BLaER1 (cell line): Measurements from ENCODE around the gene TOR4A.
A peak's percentile ranks its signal among the peaks of the same experiment; 100 is the strongest.

Experiments
- H3K27ac ChIP-seq: shearing (Covaris generic); formaldehyde crosslinking; 2 replicates; pipeline ENCODE4 v1.8.1; 2022
- H3K27me3 ChIP-seq: shearing (Covaris generic); formaldehyde crosslinking; 2 replicates; pipeline ENCODE4 v1.8.1; 2022
- H3K36me3 ChIP-seq: shearing (Covaris generic); formaldehyde crosslinking; 2 replicates; pipeline ENCODE4 v1.8.1; 2022
- H3K4me1 ChIP-seq: shearing (Covaris generic); formaldehyde crosslinking; 2 replicates; pipeline ENCODE4 v1.8.1; 2022
- H3K4me2 ChIP-seq: shearing (Covaris generic); formaldehyde crosslinking; 2 replicates; pipeline ENCODE4 v1.8.1; 2022
- H3K4me3 ChIP-seq: shearing (Covaris generic); formaldehyde crosslinking; 2 replicates; pipeline ENCODE4 v1.8.1; 2022
- H3K9ac ChIP-seq: shearing (Covaris generic); formaldehyde crosslinking; 2 replicates; pipeline ENCODE4 v1.8.1; 2022
- H3K9me3 ChIP-seq: shearing (Covaris generic); formaldehyde crosslinking; 2 replicates; pipeline ENCODE4 v1.8.1; 2022
- H4K20me1 ChIP-seq: shearing (Covaris generic); formaldehyde crosslinking; 2 replicates; pipeline ENCODE4 v1.8.1; 2022
- Cebpa-rat ChIP-seq: shearing (Covaris generic); IDR thresholded peaks from 2 replicates; pipeline ENCODE4 v1.8.1; 2022

The TOR4A gene

GRCh38 chr9:137305060-137305797 is 27.7 kb downstream of the TOR4A start:
- Histone ChIP-seq H3K9ac (peak overlapping the region; percentile 69; the same call in 1 of the 2 replicates), H3K4me2 (peak overlapping the region; percentile 99), H3K27ac (peak overlapping the region; percentile 82), H4K20me1 (peaks cover 15% of the 10 kb centered on the region), H3K4me1 (peaks cover 77% of the 10 kb centered on the region), H3K4me3 (peak overlapping the region; percentile 34; the same call in 1 of the 2 replicates), H3K9me3 (no peaks in the 10 kb centered on the region), H3K36me3 (no peaks in the 10 kb centered on the region), H3K27me3 (peaks cover 16% of the 10 kb centered on the region)
- TF ChIP-seq Cebpa-rat: no peak

- peak overlapping the region; percentile 34 for H3K4me3 ChIP-seq
- peaks cover 80% of the 10 kb centered on the region for H3K4me1 ChIP-seq
- H3K9me3 ChIP-seq: no peaks in the 10 kb centered on the region
- no peaks in the 10 kb centered on the region for H3K36me3 ChIP-seq
- H3K4me2 ChIP-seq: peak overlapping the region; percentile 99
- peak overlapping the region; percentile 82 for H3K27ac ChIP-seq
- H3K9ac ChIP-seq: peak overlapping the region; percentile 69
- no peak for TF ChIP-seq Cebpa-rat
- H3K27me3 ChIP-seq: peaks cover 11% of the 10 kb centered on the region
- H4K20me1 ChIP-seq: peaks cover 11% of the 10 kb centered on the region
Observed at GRCh38 chr9:137305798-137306065, 28.2 kb downstream of the TOR4A start.

DNA sequence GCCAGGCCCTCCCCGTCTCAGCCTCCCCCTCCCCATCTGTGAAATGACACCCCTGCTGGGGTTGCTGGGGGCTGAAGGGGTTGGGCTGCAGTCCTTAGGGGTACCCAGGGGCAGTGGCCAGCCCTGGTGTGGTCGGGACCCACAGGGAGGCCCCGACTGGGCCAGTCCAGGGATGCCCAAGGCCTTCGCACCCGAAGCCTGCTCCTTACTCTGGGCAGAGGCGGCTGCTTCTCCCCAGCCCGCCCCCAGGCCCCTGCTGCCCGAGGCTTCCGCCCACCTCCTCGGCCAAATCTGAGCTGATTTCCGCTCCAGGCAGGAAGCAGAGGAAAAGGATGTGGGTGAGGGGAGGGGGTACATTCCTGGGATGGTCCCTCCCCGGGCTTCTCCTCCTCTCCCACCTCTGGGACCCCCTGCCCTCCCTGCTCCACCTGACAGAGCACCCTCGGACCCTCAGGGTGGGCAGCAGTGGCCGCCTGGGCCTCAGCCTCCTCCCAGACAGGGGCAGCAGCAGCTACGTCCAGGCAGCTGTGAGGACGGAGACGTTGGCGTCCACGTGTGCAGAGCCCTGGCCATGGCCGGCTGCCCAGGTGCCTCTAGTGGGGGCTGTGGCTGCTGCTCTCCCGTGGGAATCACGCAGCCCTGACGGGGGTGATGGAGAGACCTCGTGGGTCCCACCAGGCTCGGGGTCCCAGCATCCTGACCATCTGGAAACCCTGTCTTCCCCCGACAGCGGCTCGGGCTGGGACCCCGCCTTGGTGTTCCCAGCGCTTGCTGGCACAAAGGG is 28.7 kb downstream of the TOR4A start:
- Histone ChIP-seq H3K4me3 (peak overlapping the region; percentile 34), H3K27ac (peak overlapping the region; percentile 82), H3K36me3 (no peaks in the 10 kb centered on the region), H3K9me3 (no peaks in the 10 kb centered on the region), H3K4me2 (peak overlapping the region; percentile 99), H3K9ac (peak overlapping the region; percentile 69), H4K20me1 (peaks cover 6% of the 10 kb centered on the region), H3K27me3 (peaks cover 5% of the 10 kb centered on the region), H3K4me1 (peaks cover 80% of the 10 kb centered on the region)
- TF ChIP-seq Cebpa-rat: no peak

DNA sequence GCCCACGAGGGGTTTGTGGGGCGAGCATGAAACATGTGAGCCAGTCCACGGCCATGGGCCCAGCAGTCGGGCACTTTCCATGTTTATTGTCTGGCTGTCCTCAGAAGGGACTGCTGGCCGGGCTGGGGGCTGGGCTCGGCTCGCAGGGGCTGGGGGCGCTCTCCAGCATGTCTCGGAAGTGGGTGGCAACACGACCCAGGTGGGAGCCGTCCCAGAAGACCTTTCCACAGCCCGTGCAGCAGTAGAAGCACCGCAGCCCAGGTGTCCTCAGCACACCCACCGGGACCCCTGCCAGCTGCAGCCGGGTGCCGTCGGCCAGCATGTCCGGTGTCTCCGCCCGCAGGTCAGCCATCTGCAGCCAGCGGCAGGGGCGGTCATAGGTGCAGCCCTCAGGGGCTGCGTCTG is 29.3 kb downstream of the TOR4A start:
- Histone ChIP-seq H3K36me3 (no peaks in the 10 kb centered on the region), H3K9ac (peak overlapping the region; percentile 69), H3K27ac (peak overlapping the region; percentile 82), H3K4me1 (peaks cover 81% of the 10 kb centered on the region), H3K9me3 (no peaks in the 10 kb centered on the region), H4K20me1 (no peaks in the 10 kb centered on the region), H3K27me3 (no peaks in the 10 kb centered on the region), H3K4me2 (peak overlapping the region; percentile 99), H3K4me3 (peak overlapping the region; percentile 34; the same call in 1 of the 2 replicates)
- TF ChIP-seq Cebpa-rat: no peak

DNA sequence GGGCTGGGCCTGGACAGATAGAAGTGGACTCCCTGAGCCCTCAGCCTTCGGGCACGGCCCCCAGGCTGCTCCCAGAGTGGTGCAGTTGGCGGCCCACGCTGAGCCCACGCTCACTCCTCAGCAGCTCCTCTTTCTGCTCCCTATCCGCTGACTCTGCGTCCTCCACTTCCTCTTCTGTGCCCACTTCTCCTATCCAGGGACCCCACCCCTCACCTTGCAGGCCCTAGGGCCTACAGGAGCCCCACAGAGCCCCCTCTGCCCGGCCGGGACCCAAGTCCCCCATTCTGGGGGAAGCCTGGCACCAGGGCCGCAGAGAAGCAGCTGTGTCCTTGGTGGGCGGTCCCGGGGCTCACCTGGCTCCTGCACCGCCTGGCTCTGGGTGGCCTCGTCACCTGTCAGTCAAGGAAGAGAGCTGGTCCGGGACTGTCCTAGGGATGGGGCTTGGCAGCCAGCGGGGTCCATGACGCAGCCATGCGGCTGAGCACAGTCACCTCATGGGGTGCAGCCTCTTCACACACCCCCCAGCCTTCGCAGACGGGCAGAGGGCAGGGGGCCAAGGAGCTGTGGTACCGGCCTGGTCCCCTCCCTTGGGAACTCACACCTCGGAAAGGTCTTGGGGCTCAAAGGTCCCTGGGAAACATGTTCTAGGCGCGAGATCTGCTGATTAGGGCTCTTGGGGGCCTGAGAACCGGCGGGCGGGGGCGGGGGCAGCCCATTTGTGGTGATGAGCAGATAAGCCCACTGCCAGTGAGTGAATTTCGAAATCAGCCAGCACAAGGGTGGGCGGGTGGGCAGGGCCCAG is 29.9 kb downstream of the TOR4A start:
- Histone ChIP-seq H3K9ac (peak overlapping the region; percentile 69; the same call in 1 of the 2 replicates), H3K4me3 (0 out of 2 replicates have a peak overlapping the region, but pooled peaks have one; percentile 34), H3K27ac (peak overlapping the region; percentile 82), H4K20me1 (no peaks in the 10 kb centered on the region), H3K27me3 (no peaks in the 10 kb centered on the region), H3K9me3 (no peaks in the 10 kb centered on the region), H3K4me2 (peak overlapping the region; percentile 99), H3K36me3 (no peaks in the 10 kb centered on the region), H3K4me1 (peaks cover 80% of the 10 kb centered on the region)
- no peak for TF ChIP-seq Cebpa-rat

GRCh38 chr9:137308057-137308619 is 30.6 kb downstream of the TOR4A start:
- H3K27me3 ChIP-seq: no peaks in the 10 kb centered on the region
- H3K4me2 ChIP-seq: peak overlapping the region; percentile 9; the same call in 1 of the 2 replicates
- TF ChIP-seq Cebpa-rat: no peak
- H4K20me1 ChIP-seq: no peaks in the 10 kb centered on the region
- peaks cover 76% of the 10 kb centered on the region for H3K4me1 ChIP-seq
- no peak overlapping the region for H3K4me3 ChIP-seq
- H3K9ac ChIP-seq: no peak overlapping the region
- no peak overlapping the region for H3K27ac ChIP-seq
- H3K9me3 ChIP-seq: no peaks in the 10 kb centered on the region
- no peaks in the 10 kb centered on the region for H3K36me3 ChIP-seq

- no peaks in the 10 kb centered on the region for H3K36me3 ChIP-seq
- H4K20me1 ChIP-seq: no peaks in the 10 kb centered on the region
- no peak overlapping the region for H3K4me2 ChIP-seq
- no peak overlapping the region for H3K27ac ChIP-seq
- no peaks in the 10 kb centered on the region for H3K27me3 ChIP-seq
- no peak overlapping the region for H3K4me3 ChIP-seq
- no peak for TF ChIP-seq Cebpa-rat
- no peak overlapping the region for H3K9ac ChIP-seq
- no peaks in the 10 kb centered on the region for H3K9me3 ChIP-seq
- H3K4me1 ChIP-seq: peaks cover 75% of the 10 kb centered on the region
Observed at GRCh38 chr9:137309368-137310188, 32.1 kb downstream of the TOR4A start.

DNA sequence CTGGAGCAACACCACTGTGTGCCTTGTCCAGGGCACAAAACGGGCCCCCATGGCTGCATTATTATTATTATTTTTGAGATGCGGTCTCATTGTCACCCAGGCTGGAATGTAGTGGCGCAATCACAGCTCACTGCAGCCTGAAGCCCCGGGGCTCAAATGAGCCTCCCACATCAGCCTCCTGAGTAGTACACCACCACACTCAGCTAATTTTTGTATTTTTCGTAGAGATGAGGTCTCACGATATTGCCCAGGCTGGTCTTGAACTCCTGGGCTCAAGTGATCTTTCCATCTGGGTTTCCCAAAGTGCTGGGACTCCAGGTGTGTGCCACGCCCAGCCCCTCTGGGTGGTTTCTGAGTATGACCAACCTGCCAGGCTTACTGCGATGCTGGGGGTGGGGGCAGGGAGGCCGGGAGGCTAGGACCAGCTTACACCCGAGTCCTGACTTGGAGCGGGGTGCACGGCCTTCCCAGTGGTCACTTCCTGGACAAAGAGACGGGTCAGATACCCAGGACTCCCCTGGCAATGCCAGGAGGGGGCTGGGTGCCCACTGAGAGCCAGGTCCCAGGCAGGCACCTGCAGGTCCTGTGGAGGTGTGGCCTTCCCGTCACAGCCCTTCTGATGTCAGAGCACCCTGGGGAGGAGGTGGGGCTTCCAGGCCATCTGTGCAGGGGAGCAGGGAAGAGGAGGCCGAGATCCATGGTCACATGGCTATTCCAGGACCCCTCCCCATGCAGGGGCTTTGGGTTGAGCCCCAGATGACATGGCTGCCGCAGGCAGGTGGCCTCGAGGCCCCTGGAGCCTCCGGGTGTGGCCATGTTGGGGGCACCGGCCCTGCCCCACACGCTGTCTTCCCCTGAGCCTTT is 32.9 kb downstream of the TOR4A start:
- Histone ChIP-seq H3K9ac (no peak overlapping the region), H3K27ac (peak overlapping the region; percentile 53), H4K20me1 (no peaks in the 10 kb centered on the region), H3K27me3 (no peaks in the 10 kb centered on the region), H3K4me3 (no peak overlapping the region), H3K36me3 (no peaks in the 10 kb centered on the region), H3K9me3 (no peaks in the 10 kb centered on the region), H3K4me2 (peak overlapping the region; percentile 40), H3K4me1 (peaks cover 75% of the 10 kb centered on the region)
- no peak; the same call in 1 of the 2 replicates for TF ChIP-seq Cebpa-rat
